Measurements from ENCODE around the gene STK25.
A peak's percentile ranks its signal among the peaks of the same experiment; 100 is the strongest.

The STK25 gene

DNA sequence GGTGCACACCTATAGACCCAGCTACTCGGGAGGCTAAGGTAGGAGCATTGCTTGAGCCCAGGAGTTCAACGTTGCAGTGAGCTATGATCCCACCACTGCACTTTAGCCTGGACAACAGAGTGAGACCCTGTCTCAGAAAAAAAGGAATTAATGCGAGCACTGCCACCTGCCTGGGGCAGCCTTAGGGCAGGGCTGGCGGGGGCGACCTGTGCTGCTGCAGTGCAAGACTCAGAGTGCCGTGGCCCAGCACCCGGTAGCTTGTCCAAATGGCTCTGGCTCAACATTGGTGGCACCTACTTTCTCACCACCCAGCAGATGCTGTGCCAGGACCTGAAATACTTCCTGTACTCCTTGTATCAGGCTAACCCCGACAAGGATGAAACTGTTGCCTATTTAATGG lies 30.2 kb downstream of the STK25 start (continued):
- TF ChIP-seq, protein P1, sequence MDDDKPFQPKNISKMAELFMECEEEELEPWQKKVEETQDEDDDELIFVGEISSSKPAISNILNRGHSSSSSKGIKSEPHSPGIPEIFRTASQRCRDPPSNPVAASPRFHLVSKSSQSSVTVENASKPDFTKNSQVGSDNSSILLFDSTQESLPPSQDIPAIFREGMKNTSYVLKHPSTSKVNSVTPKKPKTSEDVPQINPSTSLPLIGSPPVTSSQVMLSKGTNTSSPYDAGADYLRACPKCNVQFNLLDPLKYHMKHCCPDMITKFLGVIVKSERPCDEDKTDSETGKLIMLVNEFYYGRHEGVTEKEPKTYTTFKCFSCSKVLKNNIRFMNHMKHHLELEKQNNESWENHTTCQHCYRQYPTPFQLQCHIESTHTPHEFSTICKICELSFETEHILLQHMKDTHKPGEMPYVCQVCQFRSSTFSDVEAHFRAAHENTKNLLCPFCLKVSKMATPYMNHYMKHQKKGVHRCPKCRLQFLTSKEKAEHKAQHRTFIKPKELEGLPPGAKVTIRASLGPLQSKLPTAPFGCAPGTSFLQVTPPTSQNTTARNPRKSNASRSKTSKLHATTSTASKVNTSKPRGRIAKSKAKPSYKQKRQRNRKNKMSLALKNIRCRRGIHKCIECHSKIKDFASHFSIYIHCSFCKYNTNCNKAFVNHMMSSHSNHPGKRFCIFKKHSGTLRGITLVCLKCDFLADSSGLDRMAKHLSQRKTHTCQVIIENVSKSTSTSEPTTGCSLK (tag by site-specific recombination; IDR thresholded peaks at IDR 0.05) = no peak
- TF ChIP-seq, protein P2, sequence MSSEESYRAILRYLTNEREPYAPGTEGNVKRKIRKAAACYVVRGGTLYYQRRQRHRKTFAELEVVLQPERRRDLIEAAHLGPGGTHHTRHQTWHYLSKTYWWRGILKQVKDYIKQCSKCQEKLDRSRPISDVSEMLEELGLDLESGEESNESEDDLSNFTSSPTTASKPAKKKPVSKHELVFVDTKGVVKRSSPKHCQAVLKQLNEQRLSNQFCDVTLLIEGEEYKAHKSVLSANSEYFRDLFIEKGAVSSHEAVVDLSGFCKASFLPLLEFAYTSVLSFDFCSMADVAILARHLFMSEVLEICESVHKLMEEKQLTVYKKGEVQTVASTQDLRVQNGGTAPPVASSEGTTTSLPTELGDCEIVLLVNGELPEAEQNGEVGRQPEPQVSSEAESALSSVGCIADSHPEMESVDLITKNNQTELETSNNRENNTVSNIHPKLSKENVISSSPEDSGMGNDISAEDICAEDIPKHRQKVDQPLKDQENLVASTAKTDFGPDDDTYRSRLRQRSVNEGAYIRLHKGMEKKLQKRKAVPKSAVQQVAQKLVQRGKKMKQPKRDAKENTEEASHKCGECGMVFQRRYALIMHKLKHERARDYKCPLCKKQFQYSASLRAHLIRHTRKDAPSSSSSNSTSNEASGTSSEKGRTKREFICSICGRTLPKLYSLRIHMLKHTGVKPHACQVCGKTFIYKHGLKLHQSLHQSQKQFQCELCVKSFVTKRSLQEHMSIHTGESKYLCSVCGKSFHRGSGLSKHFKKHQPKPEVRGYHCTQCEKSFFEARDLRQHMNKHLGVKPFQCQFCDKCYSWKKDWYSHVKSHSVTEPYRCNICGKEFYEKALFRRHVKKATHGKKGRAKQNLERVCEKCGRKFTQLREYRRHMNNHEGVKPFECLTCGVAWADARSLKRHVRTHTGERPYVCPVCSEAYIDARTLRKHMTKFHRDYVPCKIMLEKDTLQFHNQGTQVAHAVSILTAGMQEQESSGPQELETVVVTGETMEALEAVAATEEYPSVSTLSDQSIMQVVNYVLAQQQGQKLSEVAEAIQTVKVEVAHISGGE (tag by site-specific recombination; conservative IDR thresholded peaks at IDR 0.05; ENCODE audit: low read depth) = no peak

DNA sequence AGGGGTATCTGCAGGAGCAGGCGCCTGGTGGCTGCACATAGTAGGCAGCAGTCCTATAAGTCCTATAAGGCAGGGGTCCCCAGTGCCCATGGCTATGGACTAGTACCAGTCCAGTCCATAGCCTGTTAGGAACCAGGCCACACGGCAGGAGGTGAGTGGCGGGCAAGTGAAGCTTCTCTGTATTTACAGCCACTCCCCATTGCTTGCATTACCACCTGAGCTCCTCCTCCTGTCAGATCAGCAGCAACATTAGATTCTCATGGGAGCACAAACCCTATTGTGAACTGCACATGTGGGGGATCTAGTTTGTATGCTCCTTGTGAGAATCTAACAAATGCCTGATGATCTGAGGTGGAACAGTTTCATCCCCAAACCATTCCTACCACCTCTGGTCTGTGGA lies 33.1 kb downstream of the STK25 start:
- POLR2A ChIA-PET = interaction anchor here (0.6 kb wide), 1 partner anchor 43 kb away, joined by 4 read pairs; no protein-coding TSS in a partner anchor
- CTCF ChIA-PET = no interaction called here
- Histone ChIP-seq H3K27ac (ENCODE audit: extremely low read depth, low read depth, low read length) (no peak overlapping the region), H3K9me3 (ENCODE audit: control insufficient read depth, insufficient read depth, low read depth, low read length) (no peaks in the 10 kb centered on the region), H3K4me3 (ENCODE audit: low read depth, low read length) (no peak overlapping the region), H3K36me3 (ENCODE audit: control insufficient read depth in 2 of 2, insufficient read depth in 1 of 2, low read length in 2 of 2) (peaks cover 0 to 22% of the 10 kb centered on the region in 2 experiments; a peak in 1 of 3 replicates), H3K4me1 (ENCODE audit: control insufficient read depth, insufficient read depth, low read length) (no peaks in the 10 kb centered on the region)
- TF ChIP-seq ZNF610 (tag by site-specific recombination; IDR thresholded peaks at IDR 0.05; ENCODE audit: borderline replicate concordance) = peak; percentile 99
- TF ChIP-seq ZNF155 (tag by site-specific recombination; IDR thresholded peaks at IDR 0.05) = no peak

DNA sequence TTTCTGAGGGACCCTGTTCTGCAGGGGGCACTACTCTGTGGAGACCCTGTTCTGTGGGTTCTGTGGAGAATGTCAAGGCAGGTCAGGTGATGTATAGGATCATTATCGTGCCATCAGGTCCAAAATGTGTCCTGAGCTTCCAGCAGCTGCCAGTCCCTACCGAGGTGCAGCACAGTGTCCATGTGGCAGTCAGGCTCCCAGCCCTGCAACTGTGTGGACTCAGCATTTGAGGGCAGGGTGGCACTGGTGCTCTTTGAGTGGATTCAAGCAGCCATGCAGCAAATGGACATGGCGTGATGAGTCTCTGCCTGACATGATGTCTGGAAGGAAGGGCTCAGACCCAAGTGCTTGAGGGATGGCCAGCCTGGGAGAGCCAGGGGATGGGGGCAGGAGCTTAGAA lies 35.0 kb downstream of the STK25 start:
- Histone ChIP-seq H3K27ac (ENCODE audit: extremely low read depth, low read depth, low read length) (no peak overlapping the region), H3K4me1 (ENCODE audit: control insufficient read depth, insufficient read depth, low read length) (no peaks in the 10 kb centered on the region), H3K9me3 (ENCODE audit: control insufficient read depth, insufficient read depth, low read depth, low read length) (no peaks in the 10 kb centered on the region), H3K36me3 (ENCODE audit: control insufficient read depth in 2 of 2, insufficient read depth in 1 of 2, low read length in 2 of 2) (peaks cover 0 to 12% of the 10 kb centered on the region in 2 experiments; a peak in 1 of 3 replicates), H3K4me3 (ENCODE audit: low read depth, low read length) (no peak overlapping the region)
- TF ChIP-seq OSR2 (tag by site-specific recombination; IDR thresholded peaks at IDR 0.05) (no peak), BCL11B (tag by site-specific recombination; IDR thresholded peaks at IDR 0.05; ENCODE audit: low read depth) (no peak), ZNF157 (tag by site-specific recombination; IDR thresholded peaks at IDR 0.05) (no peak), ZNF610 (tag by site-specific recombination; IDR thresholded peaks at IDR 0.05; ENCODE audit: borderline replicate concordance) (no peak)
- TF ChIP-seq, protein P3, sequence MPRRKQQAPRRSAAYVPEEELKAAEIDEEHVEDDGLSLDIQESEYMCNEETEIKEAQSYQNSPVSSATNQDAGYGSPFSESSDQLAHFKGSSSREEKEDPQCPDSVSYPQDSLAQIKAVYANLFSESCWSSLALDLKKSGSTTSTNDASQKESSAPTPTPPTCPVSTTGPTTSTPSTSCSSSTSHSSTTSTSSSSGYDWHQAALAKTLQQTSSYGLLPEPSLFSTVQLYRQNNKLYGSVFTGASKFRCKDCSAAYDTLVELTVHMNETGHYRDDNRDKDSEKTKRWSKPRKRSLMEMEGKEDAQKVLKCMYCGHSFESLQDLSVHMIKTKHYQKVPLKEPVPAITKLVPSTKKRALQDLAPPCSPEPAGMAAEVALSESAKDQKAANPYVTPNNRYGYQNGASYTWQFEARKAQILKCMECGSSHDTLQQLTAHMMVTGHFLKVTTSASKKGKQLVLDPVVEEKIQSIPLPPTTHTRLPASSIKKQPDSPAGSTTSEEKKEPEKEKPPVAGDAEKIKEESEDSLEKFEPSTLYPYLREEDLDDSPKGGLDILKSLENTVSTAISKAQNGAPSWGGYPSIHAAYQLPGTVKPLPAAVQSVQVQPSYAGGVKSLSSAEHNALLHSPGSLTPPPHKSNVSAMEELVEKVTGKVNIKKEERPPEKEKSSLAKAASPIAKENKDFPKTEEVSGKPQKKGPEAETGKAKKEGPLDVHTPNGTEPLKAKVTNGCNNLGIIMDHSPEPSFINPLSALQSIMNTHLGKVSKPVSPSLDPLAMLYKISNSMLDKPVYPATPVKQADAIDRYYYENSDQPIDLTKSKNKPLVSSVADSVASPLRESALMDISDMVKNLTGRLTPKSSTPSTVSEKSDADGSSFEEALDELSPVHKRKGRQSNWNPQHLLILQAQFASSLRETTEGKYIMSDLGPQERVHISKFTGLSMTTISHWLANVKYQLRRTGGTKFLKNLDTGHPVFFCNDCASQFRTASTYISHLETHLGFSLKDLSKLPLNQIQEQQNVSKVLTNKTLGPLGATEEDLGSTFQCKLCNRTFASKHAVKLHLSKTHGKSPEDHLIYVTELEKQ (tag by site-specific recombination; IDR thresholded peaks at IDR 0.05; ENCODE audit: borderline replicate concordance) = no peak
- POLR2A ChIA-PET = no interaction called here
- CTCF ChIA-PET = no interaction called here

DNA sequence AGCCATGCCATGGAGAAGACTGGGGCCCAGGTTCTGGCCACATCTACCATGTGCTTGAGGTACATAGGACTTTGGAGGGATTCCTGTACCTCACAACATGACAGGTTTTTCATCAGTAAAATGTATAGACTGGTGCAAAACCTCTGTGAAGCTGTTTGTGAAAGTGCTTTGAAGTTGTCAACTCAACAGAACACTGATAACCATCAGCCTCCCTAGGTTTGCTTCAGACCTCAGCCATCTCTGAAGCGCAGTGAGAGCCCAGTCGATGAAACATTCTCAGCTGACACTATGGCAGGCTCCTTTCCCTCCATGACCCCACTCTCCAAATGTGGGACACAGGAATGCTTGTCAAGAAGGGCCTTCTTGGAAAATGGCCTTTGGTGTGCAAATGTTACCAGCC lies 38.6 kb downstream of the STK25 start:
- ChIA-PET CTCF (no interaction called here), POLR2A (no interaction called here)
- no peak overlapping the region for H3K4me3 ChIP-seq (ENCODE audit: low read depth, low read length)
- TF ChIP-seq, protein P4, sequence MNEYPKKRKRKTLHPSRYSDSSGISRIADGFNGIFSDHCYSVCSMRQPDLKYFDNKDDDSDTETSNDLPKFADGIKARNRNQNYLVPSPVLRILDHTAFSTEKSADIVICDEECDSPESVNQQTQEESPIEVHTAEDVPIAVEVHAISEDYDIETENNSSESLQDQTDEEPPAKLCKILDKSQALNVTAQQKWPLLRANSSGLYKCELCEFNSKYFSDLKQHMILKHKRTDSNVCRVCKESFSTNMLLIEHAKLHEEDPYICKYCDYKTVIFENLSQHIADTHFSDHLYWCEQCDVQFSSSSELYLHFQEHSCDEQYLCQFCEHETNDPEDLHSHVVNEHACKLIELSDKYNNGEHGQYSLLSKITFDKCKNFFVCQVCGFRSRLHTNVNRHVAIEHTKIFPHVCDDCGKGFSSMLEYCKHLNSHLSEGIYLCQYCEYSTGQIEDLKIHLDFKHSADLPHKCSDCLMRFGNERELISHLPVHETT (tag by site-specific recombination; IDR thresholded peaks at IDR 0.05) = no peak
- TF ChIP-seq, protein P5, sequence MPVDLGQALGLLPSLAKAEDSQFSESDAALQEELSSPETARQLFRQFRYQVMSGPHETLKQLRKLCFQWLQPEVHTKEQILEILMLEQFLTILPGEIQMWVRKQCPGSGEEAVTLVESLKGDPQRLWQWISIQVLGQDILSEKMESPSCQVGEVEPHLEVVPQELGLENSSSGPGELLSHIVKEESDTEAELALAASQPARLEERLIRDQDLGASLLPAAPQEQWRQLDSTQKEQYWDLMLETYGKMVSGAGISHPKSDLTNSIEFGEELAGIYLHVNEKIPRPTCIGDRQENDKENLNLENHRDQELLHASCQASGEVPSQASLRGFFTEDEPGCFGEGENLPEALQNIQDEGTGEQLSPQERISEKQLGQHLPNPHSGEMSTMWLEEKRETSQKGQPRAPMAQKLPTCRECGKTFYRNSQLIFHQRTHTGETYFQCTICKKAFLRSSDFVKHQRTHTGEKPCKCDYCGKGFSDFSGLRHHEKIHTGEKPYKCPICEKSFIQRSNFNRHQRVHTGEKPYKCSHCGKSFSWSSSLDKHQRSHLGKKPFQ (tag by site-specific recombination; IDR thresholded peaks at IDR 0.05) = no peak
- TF ChIP-seq, protein P6, sequence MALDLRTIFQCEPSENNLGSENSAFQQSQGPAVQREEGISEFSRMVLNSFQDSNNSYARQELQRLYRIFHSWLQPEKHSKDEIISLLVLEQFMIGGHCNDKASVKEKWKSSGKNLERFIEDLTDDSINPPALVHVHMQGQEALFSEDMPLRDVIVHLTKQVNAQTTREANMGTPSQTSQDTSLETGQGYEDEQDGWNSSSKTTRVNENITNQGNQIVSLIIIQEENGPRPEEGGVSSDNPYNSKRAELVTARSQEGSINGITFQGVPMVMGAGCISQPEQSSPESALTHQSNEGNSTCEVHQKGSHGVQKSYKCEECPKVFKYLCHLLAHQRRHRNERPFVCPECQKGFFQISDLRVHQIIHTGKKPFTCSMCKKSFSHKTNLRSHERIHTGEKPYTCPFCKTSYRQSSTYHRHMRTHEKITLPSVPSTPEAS (tag by site-specific recombination; IDR thresholded peaks at IDR 0.05) = no peak
- no peak for TF ChIP-seq TCF7L2 (IDR thresholded peaks at IDR 0.05; ENCODE audit: borderline replicate concordance, low read depth, low read length)
- TF ChIP-seq ZNF785 (tag by site-specific recombination; IDR thresholded peaks at IDR 0.05) = no peak
- no peak for TF ChIP-seq ZNF600 (tag by site-specific recombination; IDR thresholded peaks at IDR 0.05)

More for the DNA sequence above, 38.6 kb downstream of the STK25 start:
- no peaks in the 10 kb centered on the region for H3K4me1 ChIP-seq (ENCODE audit: control insufficient read depth, insufficient read depth, low read length)
- H3K9me3 ChIP-seq (ENCODE audit: control insufficient read depth, insufficient read depth, low read depth, low read length) = no peaks in the 10 kb centered on the region
- H3K27ac ChIP-seq (ENCODE audit: extremely low read depth, low read depth, low read length) = no peak overlapping the region
- peaks cover 0 to 14% of the 10 kb centered on the region in 2 experiments; a peak in 1 of 3 replicates for H3K36me3 ChIP-seq (ENCODE audit: control insufficient read depth in 2 of 2, insufficient read depth in 1 of 2, low read length in 2 of 2)
